Sigmoid colon (tissue), 4 donors: Measurements from ENCODE around the gene VPS13D.

Experiments
- EP300 ChIP-seq, 4 donors: sonication (generic); formaldehyde crosslinking; IDR thresholded peaks; one replicate each; pipeline ENCODE4 v1.6.1; 2017; ENCODE audit warnings: antibody characterized with exemption in 4 of 4
- POLR2A ChIP-seq, 2 donors: fragments of 450-650 bp; IDR thresholded peaks; one replicate each; pipeline ENCODE4 v1.6.1; 2016; ENCODE audit warnings: antibody characterized with exemption in 2 of 2, mild to moderate bottlenecking in 2 of 2, moderate library complexity in 2 of 2
- POLR2AphosphoS5 ChIP-seq, 4 donors: sonication (generic); formaldehyde crosslinking; IDR thresholded peaks; one replicate each; pipeline ENCODE4 v1.6.1; 2017; ENCODE audit warnings: antibody characterized with exemption in 4 of 4
- TF ChIP-seq, protein P1 (sequence below), 4 experiments: fragments of 450-650 bp in 3 of 4; fragments of 200-600 bp in 1 of 4; IDR thresholded peaks; one replicate each; pipeline ENCODE4 v1.5.1; 2016 to 2019; ENCODE audit warnings: antibody characterized with exemption in 4 of 4, mild to moderate bottlenecking in 3 of 4, moderate library complexity in 2 of 4

DNA sequence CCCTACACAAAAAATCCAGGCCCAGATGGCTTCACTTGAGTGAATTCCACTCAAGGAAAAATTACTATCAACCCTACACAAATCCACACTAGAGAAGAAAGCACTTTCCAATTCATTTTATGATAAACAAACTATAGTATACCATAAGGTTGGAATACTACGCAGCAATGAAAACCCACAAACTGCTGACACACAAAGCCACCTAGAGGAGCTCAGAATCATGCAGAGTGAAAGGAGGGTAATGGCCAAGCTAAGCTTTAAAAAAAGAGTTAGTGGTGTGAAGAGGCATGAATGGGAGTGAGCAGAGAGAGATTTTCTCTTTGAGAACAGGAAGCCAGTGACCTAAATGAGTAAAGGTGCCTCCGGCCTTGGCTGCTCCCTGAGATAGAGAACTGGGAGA is 294.4 kb downstream of the VPS13D start:
- TF ChIP-seq POLR2AphosphoS5 (IDR thresholded peaks at IDR 0.05) (no peak), POLR2A (IDR thresholded peaks at IDR 0.05) (no peak), EP300 (IDR thresholded peaks at IDR 0.05) (no peak)
- TF ChIP-seq, protein P1, sequence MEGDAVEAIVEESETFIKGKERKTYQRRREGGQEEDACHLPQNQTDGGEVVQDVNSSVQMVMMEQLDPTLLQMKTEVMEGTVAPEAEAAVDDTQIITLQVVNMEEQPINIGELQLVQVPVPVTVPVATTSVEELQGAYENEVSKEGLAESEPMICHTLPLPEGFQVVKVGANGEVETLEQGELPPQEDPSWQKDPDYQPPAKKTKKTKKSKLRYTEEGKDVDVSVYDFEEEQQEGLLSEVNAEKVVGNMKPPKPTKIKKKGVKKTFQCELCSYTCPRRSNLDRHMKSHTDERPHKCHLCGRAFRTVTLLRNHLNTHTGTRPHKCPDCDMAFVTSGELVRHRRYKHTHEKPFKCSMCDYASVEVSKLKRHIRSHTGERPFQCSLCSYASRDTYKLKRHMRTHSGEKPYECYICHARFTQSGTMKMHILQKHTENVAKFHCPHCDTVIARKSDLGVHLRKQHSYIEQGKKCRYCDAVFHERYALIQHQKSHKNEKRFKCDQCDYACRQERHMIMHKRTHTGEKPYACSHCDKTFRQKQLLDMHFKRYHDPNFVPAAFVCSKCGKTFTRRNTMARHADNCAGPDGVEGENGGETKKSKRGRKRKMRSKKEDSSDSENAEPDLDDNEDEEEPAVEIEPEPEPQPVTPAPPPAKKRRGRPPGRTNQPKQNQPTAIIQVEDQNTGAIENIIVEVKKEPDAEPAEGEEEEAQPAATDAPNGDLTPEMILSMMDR (IDR thresholded peaks at IDR 0.05) = no peak
